Adrenal gland (tissue), 5 donors: Measurements from ENCODE around the gene ABCD4.

Experiments
- POLR2A ChIP-seq, 2 donors: fragments of 450-650 bp; IDR thresholded peaks; one replicate each; pipeline ENCODE4 v1.6.1; 2017; ENCODE audit warnings: antibody characterized with exemption in 2 of 2, mild to moderate bottlenecking in 2 of 2, moderate library complexity in 1 of 2
- TF ChIP-seq, protein P1 (sequence below), 6 experiments: fragments of 450-650 bp in 4 of 6; fragments of 200-600 bp in 2 of 6; sonication (generic) in 1 of 6; IDR thresholded peaks; 1 replicate in 5 of 6; 2 replicates in 1 of 6; pipeline versions ENCODE4 v1.5.1 to v1.8.0; 2016 to 2021; ENCODE audit warnings: antibody characterized with exemption in 6 of 6, mild to moderate bottlenecking in 2 of 6, moderate library complexity in 1 of 6
- donor health status: DM: no; HTN: no; CAD: no.

GRCh38 chr14:74302634-74303569, at the start of gene ABCD4:
- TF ChIP-seq POLR2A (IDR thresholded peaks at IDR 0.05): peak; percentile 84 to 90
- TF ChIP-seq, protein P1, sequence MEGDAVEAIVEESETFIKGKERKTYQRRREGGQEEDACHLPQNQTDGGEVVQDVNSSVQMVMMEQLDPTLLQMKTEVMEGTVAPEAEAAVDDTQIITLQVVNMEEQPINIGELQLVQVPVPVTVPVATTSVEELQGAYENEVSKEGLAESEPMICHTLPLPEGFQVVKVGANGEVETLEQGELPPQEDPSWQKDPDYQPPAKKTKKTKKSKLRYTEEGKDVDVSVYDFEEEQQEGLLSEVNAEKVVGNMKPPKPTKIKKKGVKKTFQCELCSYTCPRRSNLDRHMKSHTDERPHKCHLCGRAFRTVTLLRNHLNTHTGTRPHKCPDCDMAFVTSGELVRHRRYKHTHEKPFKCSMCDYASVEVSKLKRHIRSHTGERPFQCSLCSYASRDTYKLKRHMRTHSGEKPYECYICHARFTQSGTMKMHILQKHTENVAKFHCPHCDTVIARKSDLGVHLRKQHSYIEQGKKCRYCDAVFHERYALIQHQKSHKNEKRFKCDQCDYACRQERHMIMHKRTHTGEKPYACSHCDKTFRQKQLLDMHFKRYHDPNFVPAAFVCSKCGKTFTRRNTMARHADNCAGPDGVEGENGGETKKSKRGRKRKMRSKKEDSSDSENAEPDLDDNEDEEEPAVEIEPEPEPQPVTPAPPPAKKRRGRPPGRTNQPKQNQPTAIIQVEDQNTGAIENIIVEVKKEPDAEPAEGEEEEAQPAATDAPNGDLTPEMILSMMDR (IDR thresholded peaks at IDR 0.05): peak in 2 of 6 experiments; percentile 5 to 45
